Neural crest cell (in vitro differentiated cells): ENCODE measurements around the gene GPHN. TPM values are rescaled to one million over a fixed set of nuclear protein-coding genes. Genes with fewer than 3 reads are reported as not detected.

Experiments
- DNase-seq: peaks from one replicate; pipeline ENCODE4 v3.0.0; 2021; ENCODE audit warnings: low read depth, mixed read lengths, low spot score
- H3K27ac Mint-ChIP-seq: one replicate; pipeline ENCODE4 v1.8.0; 2021; ENCODE audit warnings: mild to moderate bottlenecking, mixed read lengths; ENCODE audit not compliant: unreplicated experiment
- H3K27me3 Mint-ChIP-seq: 2 replicates; pipeline ENCODE4 v1.8.0; 2021; ENCODE audit warnings: low read depth, mild to moderate bottlenecking, mixed read lengths
- H3K36me3 Mint-ChIP-seq: 2 replicates; pipeline ENCODE4 v1.8.0; 2021; ENCODE audit warnings: low read depth, mild to moderate bottlenecking, mixed read lengths
- H3K4me1 Mint-ChIP-seq: 2 replicates; pipeline ENCODE4 v1.8.0; 2021; ENCODE audit warnings: mixed read lengths
- H3K4me3 Mint-ChIP-seq: one replicate; pipeline ENCODE4 v1.8.0; 2021; ENCODE audit warnings: mild to moderate bottlenecking, mixed read lengths
- H3K9me3 Mint-ChIP-seq: 2 replicates; pipeline ENCODE4 v1.8.0; 2021; ENCODE audit warnings: mixed read lengths
- total RNA-seq: library from RNA; stranded (reverse); gene quantifications from 2 replicates; pipeline ENCODE4 v1.2.1, GENCODE V29; 2021
- TF ChIP-seq, protein P1 (sequence below): fragments of 200-600 bp; sonication (generic); conservative IDR thresholded peaks from 2 replicates; pipeline ENCODE4 v1.5.0; 2021; ENCODE audit warnings: antibody characterized with exemption, mild to moderate bottlenecking

The GPHN gene
- total RNA-seq, 1 donor from 2014 or later, result 43.5 TPM

DNA sequence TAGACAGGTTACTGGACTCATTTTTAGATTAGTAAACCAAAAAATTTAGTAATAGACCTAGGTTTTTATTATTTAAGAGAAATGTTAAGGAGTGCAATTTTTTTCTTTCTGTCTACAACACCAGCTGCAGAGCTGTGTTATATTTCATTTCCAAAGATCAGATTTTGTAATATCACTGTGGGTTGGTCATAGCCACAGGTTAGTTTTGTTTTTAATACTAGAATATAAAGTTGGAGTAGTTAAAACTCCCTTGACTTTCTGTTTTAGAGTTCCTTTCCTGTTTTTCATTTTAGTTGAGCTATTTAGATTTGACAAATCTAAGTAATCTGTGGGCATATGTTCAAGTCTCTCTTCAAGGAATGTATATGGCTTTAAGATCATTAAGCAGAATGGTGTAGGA, 650.6 kb downstream of the GPHN start:
- TF ChIP-seq, protein P1, sequence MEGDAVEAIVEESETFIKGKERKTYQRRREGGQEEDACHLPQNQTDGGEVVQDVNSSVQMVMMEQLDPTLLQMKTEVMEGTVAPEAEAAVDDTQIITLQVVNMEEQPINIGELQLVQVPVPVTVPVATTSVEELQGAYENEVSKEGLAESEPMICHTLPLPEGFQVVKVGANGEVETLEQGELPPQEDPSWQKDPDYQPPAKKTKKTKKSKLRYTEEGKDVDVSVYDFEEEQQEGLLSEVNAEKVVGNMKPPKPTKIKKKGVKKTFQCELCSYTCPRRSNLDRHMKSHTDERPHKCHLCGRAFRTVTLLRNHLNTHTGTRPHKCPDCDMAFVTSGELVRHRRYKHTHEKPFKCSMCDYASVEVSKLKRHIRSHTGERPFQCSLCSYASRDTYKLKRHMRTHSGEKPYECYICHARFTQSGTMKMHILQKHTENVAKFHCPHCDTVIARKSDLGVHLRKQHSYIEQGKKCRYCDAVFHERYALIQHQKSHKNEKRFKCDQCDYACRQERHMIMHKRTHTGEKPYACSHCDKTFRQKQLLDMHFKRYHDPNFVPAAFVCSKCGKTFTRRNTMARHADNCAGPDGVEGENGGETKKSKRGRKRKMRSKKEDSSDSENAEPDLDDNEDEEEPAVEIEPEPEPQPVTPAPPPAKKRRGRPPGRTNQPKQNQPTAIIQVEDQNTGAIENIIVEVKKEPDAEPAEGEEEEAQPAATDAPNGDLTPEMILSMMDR, result no peak
- Mint-ChIP-seq H3K27ac (no peak overlapping the region), H3K4me3 (no peak overlapping the region), H3K36me3 (no peaks in the 10 kb centered on the region), H3K4me1 (no peaks in the 10 kb centered on the region), H3K9me3 (no peaks in the 10 kb centered on the region), H3K27me3 (no peaks in the 10 kb centered on the region)
- no peak for DNase-seq

DNA sequence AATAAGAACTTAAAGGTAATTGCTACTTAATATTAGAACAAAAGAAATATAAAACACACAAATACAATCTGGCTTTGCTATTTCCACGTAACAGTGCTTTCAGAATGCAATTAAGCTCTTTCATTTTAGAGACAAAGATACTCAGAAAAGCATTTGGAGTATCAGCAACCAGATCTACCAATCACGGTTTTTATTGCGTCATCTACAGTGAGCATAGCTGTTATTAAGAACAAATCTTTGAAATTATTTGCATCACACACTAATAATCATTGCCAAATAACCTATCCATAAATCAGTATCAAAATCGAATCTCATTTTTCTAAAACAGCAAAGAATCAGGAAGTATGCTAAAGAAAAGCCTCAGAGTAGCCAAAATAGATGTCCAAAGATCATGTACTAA, 654.4 kb downstream of the GPHN start:
- no peak for DNase-seq
- Mint-ChIP-seq H3K4me3 (no peak overlapping the region), H3K27ac (no peak overlapping the region), H3K27me3 (no peaks in the 10 kb centered on the region), H3K36me3 (no peaks in the 10 kb centered on the region), H3K9me3 (no peaks in the 10 kb centered on the region), H3K4me1 (no peaks in the 10 kb centered on the region)
- TF ChIP-seq, protein P1, result no peak

DNA sequence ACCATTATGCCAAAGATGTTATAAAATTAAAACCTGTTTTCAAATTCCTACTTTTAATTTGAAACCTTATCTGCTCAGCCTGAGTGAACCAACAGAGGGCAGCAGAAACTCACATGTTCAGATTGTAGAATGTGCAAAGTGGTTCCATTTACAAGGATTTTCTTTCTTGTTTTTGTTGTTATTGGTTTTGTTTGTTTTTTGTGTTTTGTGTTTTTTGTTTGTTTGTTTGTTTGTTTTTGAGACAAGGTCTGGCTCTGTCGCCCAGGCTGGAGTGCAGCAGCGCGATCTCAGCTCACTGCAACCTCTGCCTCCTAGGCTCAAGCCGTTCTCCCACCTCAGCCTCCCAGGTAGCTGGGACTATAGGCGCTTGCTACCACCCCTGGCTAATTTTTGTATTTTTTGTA, 658.5 kb downstream of the GPHN start:
- no peak overlapping the region for H3K27ac Mint-ChIP-seq
- peak; percentile 43 for DNase-seq
- no peaks in the 10 kb centered on the region for H3K9me3 Mint-ChIP-seq
- no peaks in the 10 kb centered on the region for H3K27me3 Mint-ChIP-seq
- no peak overlapping the region for H3K4me3 Mint-ChIP-seq
- no peaks in the 10 kb centered on the region for H3K36me3 Mint-ChIP-seq
- TF ChIP-seq, protein P1, result peak; percentile 94
- H3K4me1 Mint-ChIP-seq, result no peaks in the 10 kb centered on the region

DNA sequence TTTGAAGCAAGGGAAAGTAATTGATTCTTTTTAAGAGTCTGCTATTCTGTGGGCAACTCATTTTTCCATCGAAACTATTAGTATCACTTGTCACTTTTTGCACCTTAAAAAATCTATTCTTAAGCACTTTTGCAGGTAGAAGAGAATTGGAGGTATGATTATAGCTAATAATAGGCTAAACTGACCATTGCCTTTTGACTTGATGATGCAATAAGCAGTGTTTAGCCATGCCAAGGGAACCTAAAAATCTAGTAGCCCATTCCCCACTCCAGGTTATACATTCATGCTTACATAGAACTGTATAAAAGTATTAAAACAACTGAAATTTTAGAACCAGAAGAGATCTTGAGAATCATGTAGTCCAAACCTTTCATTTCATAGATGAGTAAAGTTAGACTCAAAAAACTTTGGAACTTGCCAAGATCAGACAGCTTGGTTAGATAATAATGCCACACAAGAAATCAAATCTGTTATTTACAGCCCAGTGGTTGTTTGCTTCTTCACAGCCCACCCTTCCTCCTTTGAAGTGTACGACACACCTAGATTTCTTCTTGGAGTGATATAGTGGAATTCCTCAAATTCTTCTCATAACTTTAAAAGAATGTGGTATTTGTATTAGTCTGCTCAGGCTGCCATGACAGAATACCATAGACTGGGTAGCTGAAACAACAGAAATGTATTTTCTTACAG, 659.6 kb downstream of the GPHN start:
- TF ChIP-seq, protein P1, result no peak
- peaks cover under 1% of the 10 kb centered on the region for H3K36me3 Mint-ChIP-seq
- H3K4me1 Mint-ChIP-seq, result no peaks in the 10 kb centered on the region
- no peak overlapping the region for H3K4me3 Mint-ChIP-seq
- no peak overlapping the region for H3K27ac Mint-ChIP-seq
- DNase-seq, result no peak
- H3K27me3 Mint-ChIP-seq, result no peaks in the 10 kb centered on the region
- no peaks in the 10 kb centered on the region for H3K9me3 Mint-ChIP-seq

DNA sequence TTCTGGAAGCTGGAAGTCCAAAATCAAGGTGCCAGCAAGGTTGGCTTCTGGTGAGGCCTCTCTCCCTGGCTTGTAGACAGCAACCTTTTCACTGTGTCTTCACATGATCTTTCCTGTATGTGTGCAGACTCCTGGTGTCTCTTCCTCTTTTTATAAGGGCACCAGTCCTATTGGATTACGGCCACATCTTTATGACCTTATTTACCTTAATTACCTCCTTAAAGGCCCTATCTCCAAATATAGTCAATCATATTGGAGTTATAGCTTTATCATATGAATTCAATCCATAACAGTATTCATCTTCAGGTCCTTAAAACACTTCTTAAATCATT, 660.1 kb downstream of the GPHN start:
- TF ChIP-seq, protein P1, result no peak
- Mint-ChIP-seq H3K27me3 (no peaks in the 10 kb centered on the region), H3K27ac (no peak overlapping the region), H3K4me3 (no peak overlapping the region), H3K36me3 (peaks cover 5% of the 10 kb centered on the region), H3K4me1 (no peaks in the 10 kb centered on the region), H3K9me3 (no peaks in the 10 kb centered on the region)
- DNase-seq, result no peak
